DMS114 treated with DMSO at 0.1 percent for 48 hours (cell line): ENCODE measurements around the gene GLIS1.

Experiments used
- DNase-seq: peaks from one replicate; lab custom pipeline; 2025; ENCODE audit not compliant: unreplicated experiment; lab: John Stamatoyannopoulos, UW

GLIS1 gene

GRCh38 chr1:53695116-53695515, 43.8 kb downstream of the GLIS1 start:
- no peak for DNase-seq

- DNase-seq: no peak
Measured at GRCh38 chr1:53694718-53695091, 44.3 kb downstream of the GLIS1 start.

DNA sequence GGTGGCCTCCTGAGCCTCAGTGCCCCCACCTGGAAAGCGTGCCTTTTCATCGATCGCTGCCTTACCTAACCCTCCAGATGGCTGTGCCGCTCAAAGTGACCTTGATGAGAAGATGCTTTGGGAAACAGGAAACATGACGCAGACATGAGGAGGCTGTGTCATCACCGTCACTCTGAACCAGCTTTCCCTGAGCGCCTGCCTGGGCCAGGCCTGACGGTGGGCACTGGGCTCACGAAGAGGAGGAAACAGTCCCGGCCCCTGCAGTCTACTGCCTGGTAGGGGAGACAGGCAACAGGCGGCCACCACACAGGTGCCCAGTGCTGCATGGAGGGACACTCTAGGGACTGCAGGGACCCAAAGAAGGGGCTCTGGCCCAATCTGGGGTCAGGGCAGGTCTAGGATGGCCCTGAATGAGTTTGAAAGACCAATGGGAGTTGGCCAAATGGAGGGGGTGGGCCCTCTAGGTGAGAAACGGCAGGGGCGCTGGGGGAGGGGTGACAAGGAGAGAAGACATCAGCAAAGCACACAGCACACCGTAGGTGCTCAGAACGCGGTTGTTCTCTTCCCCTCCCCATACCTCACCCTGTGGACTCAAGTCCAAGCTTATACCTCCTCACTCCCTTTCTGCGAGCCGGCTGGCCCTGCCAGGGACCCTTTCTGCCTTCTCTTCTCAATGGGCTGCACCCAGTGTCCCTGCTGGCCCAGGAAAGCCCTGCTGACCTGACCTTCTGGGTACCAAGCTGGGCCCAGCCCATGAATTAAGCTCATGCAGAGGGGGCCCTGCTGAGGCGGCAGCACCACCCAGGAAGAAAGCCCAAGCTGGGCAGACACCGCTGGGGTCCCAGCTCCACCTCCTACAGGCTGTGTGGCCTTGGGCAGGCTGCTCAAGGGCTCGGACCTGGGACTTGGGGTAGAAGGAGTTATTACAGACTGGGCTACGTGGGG, 44.9 kb downstream of the GLIS1 start:
- DNase-seq: no peak

- no peak for DNase-seq
Measured at GRCh38 chr1:53693339-53693738, 45.6 kb downstream of the GLIS1 start.

GRCh38 chr1:53691326-53691725, 47.6 kb downstream of the GLIS1 start:
- no peak for DNase-seq

- no peak for DNase-seq
Measured at GRCh38 chr1:53690411-53690810, 48.6 kb downstream of the GLIS1 start.

DNA sequence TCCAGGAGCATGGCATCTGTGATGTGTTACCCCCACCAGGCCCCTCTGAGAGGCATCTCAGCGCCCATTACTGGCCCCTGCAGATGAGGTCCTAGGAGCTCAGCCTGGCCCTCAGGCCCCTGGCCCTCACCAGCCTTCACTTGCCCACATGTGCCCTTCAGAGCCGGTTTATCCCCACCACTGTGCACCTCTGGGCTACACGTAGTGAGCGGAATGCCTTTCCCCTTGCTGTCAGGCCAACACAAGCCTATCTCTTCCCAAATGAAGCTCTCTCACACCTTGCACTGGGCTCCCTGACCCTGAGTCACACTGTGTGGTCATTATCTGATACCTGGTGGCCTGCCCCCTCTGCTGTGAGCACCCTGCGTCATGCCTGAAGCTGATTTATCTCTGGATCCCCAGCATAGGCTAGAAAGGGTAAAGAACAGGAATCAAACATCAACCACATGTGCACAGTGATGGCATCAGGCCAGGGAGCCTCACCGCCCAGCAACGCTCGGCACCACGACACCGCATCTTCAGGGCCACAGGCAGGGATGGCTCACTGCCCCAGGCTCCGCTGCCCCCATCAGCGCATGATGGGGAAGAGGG, 49.1 kb downstream of the GLIS1 start:
- DNase-seq: no peak

GRCh38 chr1:53689223-53689622, 49.7 kb downstream of the GLIS1 start:
- DNase-seq: no peak

- DNase-seq: no peak
Measured at GRCh38 chr1:53688381-53689102, 50.4 kb downstream of the GLIS1 start.

GRCh38 chr1:53687901-53688300, 51.1 kb downstream of the GLIS1 start:
- no peak for DNase-seq

DNA sequence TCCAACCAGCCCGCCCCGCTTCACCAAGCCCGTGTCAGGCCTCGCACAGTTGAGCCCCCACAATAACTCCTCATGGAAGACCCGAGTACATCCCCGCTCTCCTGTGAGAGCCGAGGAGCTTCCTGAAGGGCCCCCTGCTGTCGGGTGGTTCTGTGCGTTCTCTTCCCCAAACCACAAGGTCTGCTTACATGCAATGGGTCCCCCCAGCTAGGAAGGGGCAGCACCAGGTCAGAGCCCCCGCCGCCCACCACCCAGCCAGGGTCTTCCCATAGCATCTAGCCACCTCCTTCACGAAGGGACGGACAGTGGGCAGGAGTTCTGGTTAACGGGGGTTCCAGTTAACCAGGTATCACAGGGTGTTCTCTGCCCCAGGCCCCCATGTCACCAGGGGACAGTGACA, 51.5 kb downstream of the GLIS1 start:
- DNase-seq: no peak

DNA sequence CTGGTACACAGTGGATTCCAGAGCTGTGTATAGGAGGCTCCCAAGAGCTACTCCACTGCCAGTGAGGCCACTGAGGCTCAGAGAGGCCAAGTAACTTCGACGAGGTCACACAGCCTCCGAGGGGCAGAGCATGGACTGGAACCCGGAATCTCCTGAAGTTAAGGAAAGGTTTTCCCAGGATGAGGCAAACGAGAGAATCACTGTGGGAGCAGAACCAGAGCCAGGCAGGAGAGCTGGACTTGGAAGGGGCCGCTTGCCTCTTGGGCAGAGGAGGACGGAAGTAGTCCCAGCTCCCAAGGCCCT, 52.0 kb downstream of the GLIS1 start:
- no peak for DNase-seq

DNA sequence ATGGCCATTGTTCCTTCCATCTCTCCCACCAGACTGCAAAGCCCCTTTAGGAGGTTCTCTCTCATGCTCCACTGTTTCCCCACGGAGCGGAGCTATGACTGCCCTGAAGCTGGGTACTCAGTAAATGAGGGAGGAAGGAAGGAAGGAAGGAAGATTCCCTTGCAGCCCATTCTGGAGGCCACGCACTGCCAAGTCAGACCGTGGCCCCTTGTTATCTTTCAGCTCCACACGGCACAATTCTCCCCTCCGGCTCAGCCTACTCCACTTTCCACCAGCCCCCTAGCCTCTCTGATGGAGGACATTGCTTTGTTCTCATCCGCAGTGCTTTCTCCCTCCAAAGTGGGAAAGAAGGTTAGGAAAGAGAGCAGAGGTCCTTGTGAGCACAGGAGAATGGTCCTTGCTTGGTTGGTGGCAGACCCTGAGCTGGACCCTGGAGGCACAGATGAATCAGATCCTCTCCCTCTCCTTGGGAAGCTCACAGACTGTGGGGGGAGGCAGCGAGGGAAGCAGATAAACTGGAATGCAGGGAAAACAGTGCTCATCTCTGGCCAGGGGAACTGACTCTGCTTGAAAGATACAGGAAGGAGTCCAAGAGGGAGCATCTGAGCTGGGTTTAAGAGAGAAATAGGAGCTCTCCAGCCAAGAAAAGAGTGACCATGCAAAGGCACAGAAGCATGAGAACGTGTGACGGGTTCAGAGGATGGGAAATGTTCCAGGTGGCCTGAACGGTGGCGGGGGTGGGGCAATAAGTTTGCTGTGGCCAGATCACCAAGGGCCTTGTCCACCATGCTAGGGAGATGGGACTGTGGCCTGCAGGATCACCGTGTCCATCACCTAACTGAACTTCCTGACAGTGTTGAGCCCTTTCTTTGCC, 52.6 kb downstream of the GLIS1 start:
- no peak for DNase-seq

DNA sequence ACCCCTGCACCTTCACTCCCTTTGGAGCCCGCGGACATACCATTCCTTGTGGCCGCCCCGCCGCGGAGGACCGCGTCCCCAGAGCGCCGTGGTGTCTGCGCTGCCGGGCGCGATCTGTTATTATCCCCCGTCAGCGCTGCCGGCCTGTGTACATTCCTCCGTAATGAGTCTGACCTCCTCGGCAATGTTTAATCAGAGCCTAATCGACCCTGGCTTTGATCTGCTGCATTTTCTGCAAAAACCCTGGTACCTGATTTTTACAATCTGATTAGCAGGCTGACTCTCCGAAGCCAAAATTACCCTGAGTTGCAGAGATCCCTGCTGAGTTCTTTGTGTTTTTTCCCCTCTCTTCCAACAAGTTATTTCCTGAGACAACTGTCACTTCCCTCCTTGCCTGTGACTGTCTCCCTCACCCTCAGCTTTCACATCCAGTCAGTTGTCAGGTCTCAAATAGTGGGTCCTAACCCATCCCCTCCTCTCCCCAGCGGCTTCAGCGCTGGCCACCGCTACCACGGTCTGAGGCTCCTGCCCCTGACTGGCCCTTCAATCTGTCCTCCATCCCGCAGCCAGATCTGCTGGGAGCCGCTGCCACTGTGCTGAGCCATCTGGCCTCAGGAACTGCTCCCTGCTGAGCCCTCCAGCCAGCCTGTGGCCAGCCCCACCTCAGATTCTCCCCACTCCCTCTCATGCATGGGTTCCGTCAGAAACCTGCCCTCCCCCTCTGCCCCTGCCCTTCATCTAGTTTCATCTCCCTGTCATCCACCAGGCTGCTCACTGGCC, 53.5 kb downstream of the GLIS1 start:
- no peak for DNase-seq

GRCh38 chr1:53684741-53685140, 54.2 kb downstream of the GLIS1 start:
- DNase-seq: no peak

GRCh38 chr1:53683986-53684740, 54.8 kb downstream of the GLIS1 start:
- no peak for DNase-seq

- DNase-seq: no peak
Measured at GRCh38 chr1:53682881-53683280, 56.1 kb downstream of the GLIS1 start.

- DNase-seq: no peak
Measured at GRCh38 chr1:53681977-53682685, 56.8 kb downstream of the GLIS1 start.

GRCh38 chr1:53681351-53681976, 57.5 kb downstream of the GLIS1 start:
- DNase-seq: no peak
